ENCODE data around the gene EEA1.

Gene EEA1

GRCh38 chr12:92938018-92938417 lies 8.9 kb upstream of the EEA1 start:
- DNase-seq = no peak

DNA sequence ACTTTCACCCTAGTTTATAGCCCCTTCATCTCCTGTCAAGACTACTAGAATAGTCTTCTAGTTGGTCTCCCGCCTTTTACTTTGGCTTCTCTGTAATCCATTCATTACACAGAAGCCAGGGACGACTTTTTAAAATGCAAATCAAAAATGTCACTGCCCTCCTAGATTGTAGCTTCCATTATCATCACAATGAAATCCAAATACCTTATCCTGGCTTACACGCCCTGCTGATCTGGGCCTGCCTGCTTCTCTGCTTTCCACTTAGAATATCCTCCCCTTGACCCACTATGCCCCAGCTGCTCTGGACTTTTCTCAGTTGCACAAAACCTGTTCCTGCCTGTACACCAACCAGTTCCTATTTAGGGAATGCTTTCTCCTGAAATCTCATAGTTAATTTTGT lies 4.5 kb upstream of the EEA1 start:
- DNase-seq = no peak

DNA sequence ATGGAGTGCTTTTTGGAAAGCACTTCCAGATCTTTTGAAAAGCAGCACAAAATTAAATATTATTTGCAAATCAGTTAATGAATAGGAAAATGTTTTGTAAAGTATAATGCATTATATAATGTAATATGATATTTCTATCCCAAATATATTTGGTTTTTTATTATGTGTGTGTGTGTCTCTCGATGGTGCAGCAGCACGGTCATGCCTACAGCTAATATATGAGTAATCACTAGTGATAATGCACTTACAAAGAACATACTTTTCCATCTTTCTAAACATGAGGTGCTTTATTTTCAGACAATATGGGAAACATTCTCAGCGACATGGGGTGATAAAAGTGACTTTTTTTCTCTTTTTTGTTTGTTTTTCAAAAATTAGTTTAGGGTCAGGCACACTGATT lies 1.3 kb upstream of the EEA1 start:
- DNase-seq = no peak

DNA sequence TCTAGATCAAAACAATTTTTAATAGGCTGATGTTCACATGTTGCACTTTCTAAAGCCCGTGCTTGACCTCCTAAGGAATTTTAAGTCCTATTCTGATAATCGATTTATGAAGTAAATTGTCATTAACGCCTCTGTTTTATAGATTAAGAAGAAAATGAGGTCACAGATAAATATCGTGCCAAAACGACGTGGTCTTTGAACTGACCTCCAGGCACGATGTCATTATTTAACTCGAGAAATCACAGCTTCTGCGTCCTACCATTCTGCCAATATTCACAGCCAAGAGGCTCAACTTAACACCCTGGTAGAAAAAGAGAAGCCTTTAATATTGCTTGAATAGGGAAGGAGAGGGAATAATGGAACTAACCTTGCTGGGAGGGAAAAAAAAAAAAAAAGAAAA lies 888 bp upstream of the EEA1 start:
- DNase-seq = peak; percentile 55

GRCh38 chr12:92928421-92928961 lies 604 bp downstream of the EEA1 start:
- peak; percentile 91 for DNase-seq

DNA sequence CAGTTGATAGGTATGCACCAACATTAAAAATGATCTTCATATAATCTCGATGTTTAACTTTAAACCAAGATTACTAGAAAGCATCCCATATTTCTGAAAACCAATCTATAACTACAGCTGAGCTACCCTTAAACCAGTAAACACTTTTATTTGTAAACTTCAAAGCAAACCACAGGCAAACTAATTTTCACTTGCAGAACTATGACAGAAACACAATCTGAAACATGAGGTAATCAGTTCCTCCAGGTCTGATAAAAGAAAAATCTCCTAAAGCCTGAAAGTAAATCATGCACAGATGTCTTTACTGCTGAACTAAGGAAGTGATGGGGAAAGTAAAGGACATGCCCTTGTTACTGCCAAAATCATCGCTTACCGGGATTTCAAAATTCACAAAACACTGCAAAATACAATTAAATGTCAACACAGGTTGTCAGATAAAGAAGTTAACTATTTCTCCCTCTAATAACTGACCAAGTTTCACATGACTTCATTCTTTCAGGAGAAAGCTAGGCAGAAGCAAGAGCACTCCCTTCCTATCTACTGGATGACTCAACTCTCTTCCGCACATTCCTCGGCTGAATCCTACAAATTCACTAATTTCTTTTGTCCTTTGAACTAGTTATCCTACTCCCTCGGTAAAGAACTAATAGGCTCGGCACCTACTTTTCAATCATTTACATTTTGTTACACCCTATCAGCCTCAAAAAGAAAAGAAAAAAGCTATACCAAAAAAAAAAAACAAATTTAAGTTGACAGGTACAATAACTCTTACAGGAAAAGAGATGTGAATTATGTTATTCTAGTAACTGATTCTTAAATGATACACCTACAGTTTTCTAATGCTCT lies 1.4 kb downstream of the EEA1 start:
- peak; percentile 25 for DNase-seq

- DNase-seq = no peak
Measured at GRCh38 chr12:92927055-92927435, 2.0 kb downstream of the EEA1 start.

DNA sequence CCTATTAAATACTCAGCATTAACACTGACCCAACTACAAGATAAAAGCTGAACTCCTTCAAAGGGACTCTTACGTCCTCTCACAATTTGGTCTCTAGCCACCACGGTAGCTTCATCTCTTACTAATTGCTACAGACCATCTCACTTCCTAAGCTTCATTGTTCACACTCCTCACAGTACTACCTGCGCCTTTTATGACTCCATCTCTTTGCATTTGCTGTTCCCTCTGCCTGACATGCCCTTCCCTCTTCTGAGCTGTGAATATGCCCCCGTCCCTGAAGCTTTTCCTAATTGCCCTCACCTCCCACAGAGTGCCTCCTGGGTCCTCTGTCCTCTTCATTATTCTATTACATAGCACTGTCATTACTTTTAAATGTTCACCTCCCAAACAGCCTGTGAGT lies 2.5 kb downstream of the EEA1 start:
- DNase-seq = no peak

DNA sequence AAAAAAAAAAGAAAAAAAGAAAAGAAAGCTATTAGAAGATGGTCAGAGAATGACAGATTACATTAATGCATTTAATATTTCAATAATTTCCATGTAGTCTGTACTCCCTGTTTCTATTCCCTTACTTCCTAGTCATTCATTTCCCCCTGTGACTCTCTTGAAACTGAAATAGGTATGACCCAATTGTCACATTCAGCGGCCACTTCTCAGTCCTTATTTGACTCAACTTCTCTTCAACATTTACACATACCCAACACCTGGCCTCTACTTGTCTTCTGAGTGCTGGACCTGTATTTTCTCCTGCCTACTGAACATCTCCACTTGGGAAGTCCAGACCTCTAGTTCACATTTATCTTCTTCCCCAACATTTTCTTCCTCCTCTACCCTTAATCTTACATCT lies 7.2 kb downstream of the EEA1 start:
- DNase-seq = no peak

DNA sequence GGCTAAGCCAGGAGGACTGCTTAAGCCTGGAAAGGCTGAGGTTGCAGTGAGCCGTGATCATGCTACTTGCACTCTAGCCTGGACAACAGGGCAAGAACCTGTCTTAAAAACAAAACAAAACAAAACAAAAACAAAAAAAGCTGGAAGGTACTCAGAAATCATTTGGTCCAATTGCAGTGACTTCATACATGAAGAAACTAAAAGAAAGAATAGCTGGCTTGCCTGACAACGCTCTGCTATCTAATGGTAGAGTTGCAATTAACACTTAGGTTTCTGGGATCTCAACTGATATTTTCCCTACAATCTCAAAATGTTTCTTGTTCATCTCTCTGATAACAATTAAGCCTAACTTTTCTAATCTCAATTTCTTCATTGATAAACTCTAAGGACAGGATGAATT lies 13.7 kb downstream of the EEA1 start:
- DNase-seq = no peak

- no peak for DNase-seq
Measured at GRCh38 chr12:92914170-92914569, 14.9 kb downstream of the EEA1 start.

DNA sequence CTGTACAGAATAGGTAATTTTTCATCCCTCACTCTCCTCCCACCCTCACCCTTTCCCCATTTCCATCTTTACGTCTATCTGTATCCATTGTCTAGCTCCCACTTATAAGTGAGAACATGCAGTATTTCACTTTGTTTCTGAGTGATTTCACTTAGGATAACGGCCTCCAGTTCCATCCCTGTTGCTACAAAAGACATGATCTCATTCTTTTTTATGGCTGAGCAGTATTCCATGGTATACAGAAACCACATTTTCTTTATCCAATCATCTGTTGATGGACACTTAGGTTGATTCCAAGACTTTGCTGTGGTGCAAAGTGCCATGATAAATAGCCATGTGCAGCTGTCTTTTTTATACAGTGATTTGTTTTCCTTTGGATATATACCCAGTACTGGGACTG lies 16.4 kb downstream of the EEA1 start:
- no peak for DNase-seq

DNA sequence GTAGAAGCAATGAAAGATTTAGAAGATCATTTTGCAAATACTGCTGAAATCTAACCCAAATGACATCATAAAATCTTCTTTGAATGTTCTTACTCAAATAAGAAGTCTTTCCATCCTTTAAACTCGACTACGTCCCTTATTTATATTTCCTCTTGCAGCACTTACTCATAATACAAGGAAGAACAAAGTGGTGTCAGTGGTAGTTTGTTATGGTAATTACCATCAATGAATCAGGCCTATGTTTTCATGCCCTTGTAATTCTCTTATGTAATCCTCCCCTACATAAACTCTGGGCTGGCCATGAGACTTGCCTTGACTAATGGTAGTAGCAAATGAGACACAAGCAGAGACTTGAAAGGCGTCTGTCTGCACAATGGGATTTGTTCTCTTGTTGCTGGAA lies 17.0 kb downstream of the EEA1 start:
- DNase-seq = no peak

- DNase-seq = no peak
Measured at GRCh38 chr12:92911339-92911738, 17.8 kb downstream of the EEA1 start.

DNA sequence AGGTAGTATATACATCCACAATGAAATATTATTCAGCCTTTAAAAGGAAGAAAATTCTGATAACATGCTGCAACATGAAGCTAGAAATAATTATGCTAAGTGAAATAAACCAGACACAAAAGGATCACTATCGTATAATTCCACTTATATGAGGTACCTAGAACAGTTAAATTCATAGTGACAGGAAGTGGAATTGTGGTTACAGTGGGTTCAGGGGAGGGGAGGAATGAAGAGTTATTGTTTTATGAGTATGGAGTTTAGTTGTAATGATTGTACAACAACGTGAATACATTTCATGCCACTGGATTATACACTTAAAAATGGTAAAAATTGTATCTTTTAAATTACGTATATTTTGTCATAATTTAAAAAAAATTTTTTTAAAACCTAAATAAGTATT lies 21.0 kb downstream of the EEA1 start:
- DNase-seq = no peak

- DNase-seq = peak; percentile 15
Measured at GRCh38 chr12:92905811-92906554, 23.1 kb downstream of the EEA1 start.

DNA sequence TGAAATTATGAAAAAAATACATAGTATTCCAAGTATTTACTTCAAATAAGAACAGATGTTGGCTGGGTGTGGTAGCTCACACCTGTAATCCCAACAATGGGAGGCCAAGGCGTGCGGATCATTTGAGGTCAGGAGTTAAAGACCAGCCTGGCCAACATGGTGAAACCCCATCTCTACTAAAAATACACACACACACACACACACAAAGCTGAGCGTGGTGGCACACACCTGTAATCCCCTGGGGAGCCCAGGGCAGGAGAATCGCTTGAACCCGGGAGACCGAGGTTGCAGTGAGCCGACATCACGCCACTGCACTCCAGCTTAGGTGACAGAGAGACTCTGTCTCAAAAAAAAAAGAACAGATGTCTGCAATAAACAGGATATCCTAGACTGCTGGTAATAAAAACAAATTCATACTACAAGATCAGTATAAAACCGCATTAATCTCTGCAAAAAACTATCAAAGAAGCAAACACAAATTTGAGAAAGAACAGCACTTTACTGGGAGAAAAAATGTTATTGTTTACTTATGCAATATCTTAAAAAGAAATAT lies 23.8 kb downstream of the EEA1 start:
- DNase-seq = no peak

DNA sequence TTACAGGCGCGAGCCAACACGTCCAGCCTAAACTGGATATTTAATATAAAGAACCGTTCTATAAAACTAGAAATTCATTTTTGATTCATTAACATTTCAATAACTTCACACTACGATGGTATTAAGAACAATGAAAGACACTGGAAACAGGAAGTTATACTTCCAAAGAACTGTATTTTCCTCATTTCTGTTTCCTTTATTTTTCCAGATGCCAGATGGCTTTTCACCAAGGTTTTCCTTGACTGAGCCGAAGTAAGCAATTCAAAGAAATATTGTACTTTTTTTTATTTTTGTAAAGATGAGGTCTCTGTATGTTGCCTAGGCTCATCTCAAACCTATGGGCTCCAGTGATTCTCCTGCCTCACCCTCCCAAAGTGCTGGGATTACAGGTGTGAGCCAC lies 28.2 kb downstream of the EEA1 start:
- no peak for DNase-seq

DNA sequence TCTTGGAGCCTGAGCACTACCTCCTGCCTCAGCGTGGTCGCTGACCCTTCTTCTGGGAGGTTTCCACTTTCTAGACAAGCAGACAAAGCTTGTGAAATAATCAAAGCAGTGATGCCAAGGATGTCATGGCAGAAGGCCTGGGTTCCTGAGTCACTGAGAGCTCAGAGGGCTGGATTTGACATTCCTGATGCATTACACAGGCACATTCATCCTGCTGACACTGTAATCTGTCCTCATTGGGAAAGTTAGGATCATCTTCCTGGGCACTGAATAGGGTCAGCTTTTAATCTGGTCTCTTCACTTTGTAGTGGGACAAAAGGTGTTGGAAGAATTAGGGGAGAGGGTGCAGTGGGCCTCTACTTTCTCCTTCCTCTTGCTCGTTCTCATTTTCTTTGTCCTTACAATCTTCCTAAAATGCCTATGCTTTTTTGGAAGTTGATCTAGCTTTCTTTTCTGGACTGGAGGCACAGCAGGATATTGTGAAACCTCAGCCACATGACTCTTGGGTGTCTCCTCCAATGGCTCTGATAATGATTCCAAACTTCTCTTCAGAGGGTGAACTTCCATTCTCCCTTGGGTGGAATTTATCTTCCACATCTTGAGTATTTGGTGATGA lies 29.6 kb downstream of the EEA1 start:
- peak; percentile 28 for DNase-seq

DNA sequence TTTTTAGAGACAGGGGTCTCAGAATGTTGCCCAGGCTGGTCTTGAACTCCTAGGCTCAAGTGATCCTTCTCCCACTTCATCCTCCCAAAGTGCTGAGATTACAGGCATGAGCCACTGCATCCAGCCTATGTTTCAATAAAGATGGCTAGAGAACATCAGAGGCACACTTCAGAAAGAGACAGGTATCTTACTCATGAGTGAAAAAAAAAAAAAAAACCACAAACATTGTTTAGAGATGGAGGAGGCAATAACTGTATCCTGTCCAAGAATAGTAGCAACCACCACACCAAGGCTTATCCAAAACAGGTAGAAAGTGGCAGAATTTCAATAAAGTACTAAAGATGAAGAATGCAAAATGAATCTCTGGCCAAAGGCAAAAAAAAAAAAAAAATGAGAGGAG lies 30.3 kb downstream of the EEA1 start:
- no peak for DNase-seq

DNA sequence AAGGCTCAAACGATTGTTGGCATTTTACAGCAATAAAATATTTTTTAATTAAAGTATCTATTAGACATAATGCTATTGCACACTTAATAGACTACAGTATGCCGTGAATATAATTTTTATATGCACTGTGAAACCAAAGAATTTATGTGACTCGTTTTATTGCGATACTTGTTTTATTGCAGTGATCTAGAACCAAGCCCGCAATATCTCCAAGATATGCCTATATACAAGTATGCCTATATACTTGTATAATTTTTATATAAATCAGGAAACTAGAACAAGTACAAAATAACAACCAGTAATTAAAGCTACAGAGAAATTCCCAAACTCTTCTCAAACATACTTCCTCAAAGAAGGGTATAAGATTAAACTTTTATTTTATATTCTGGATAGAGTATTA lies 31.3 kb downstream of the EEA1 start:
- DNase-seq = no peak

DNA sequence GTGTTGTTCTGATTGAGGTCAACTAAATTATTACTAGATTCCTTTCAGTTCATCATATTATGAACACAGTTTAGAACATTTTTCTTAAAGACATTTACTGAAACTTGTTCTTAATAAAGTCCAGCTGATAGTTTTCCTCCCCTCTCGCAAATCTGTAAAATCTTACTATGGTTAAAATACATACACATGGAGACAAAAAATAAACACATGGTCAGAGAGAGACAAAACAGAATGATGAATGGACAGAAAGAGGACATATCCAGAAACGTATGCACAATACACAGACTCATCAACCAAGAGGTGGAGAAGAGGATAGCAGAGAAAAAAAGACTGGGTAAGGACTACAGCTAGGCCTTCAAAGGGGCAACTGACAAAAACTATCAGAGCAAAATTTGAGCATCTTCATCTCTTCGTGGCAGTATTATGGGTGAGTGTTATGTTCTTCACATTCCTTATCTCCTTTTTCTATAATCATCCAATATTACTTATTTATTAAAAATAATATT lies 38.4 kb downstream of the EEA1 start:
- no peak for DNase-seq

DNA sequence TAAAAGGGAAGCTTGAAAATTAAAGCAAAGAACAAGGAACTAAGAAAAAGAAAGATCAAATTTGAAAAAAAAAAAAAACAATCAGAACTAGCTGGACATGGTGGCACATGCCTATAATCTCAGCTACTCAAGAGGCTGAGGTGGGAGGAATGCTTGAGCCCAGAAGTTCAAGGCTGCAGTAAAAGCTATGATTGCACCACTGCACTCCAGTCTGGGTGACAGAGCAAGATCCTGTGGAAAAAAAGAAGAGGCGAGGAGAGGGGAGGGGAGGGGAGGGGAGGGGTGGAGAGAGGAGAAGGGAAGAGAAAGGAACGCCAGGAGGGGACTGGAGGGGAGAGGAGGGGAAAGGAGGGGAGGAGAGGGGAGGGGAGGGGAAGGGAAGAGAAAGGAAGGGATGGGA lies 43.0 kb downstream of the EEA1 start:
- DNase-seq = no peak
